OCI-LY7 (cell line): ENCODE data around the gene AVL9. TPM values are rescaled to one million over a fixed set of nuclear protein-coding genes. Genes with fewer than 3 reads are reported as not detected.

Source experiments
- BruUV-seq: library from RNA; stranded (reverse); fragments of 400-500 nt; replicated peaks from 2 replicates; lab custom pipeline; 2021; lab: Mats Ljungman, UMichigan
- CTCF ChIA-PET: fragments of 300-600 bp; sonication (Branson Sonifier 250); formaldehyde crosslinking; loops from one replicate; lab custom pipeline; 2022; ENCODE audit warnings: antibody characterized with exemption; ENCODE audit not compliant: unreplicated experiment; lab: Charles Lee
- POLR2A ChIA-PET: fragments of 300-600 bp; sonication (Branson Sonifier 250); formaldehyde crosslinking; loops from one replicate; lab custom pipeline; 2022; ENCODE audit warnings: antibody characterized with exemption; lab: Charles Lee
- DNase-seq: peaks from one replicate; pipeline ENCODE4 v3.0.0-alpha.2; 2015; ENCODE audit warnings: low spot score
- H2AFZ ChIP-seq: fragments of 200-600 bp; sonication (generic), shearing (Covaris generic); 2 replicates; pipeline ENCODE4 v1.6.1; 2014; ENCODE audit warnings: mild to moderate bottlenecking, antibody characterized with exemption, low read length, moderate library complexity
- H3K27ac ChIP-seq: fragments of 200-600 bp; sonication (generic); 2 replicates; pipeline ENCODE4 v1.5.1; 2014; ENCODE audit warnings: mixed run types, low read depth, mild to moderate bottlenecking, moderate library complexity, low read length, inconsistent platforms; ENCODE audit not compliant: poor library complexity, severe bottlenecking
- H3K36me3 ChIP-seq: fragments of 200-600 bp; sonication (generic); 2 replicates; pipeline ENCODE4 v1.6.1; 2014; ENCODE audit warnings: mild to moderate bottlenecking, antibody characterized with exemption, low read length, moderate library complexity, mixed read lengths; ENCODE audit not compliant: insufficient read depth
- H3K4me1 ChIP-seq: fragments of 200-600 bp; sonication (generic); 2 replicates; pipeline ENCODE4 v1.5.1; 2014; ENCODE audit warnings: mild to moderate bottlenecking, low read length; ENCODE audit not compliant: insufficient read depth, poor library complexity, severe bottlenecking
- H3K4me2 ChIP-seq: fragments of 200-600 bp; sonication (generic); 2 replicates; pipeline ENCODE4 v1.6.1; 2014; ENCODE audit warnings: mild to moderate bottlenecking, low read length
- H3K4me3 ChIP-seq: fragments of 200-600 bp; sonication (generic); 2 replicates; pipeline ENCODE4 v1.5.1; 2014; ENCODE audit warnings: mild to moderate bottlenecking, low read depth, low read length; ENCODE audit not compliant: poor library complexity, severe bottlenecking
- H3K79me2 ChIP-seq: fragments of 200-600 bp; sonication (generic); 2 replicates; pipeline ENCODE4 v1.6.1; 2016; ENCODE audit warnings: low read depth, mild to moderate bottlenecking, low read length, moderate library complexity, mixed read lengths; ENCODE audit not compliant: insufficient read depth
- H3K9me2 ChIP-seq: fragments of 200-600 bp; sonication (generic); 2 replicates; pipeline ENCODE4 v1.6.1; 2016; ENCODE audit warnings: mild to moderate bottlenecking, low read length, mixed read lengths; ENCODE audit not compliant: insufficient read depth
- H3K9me3 ChIP-seq: fragments of 200-600 bp; sonication (generic); 2 replicates; pipeline ENCODE4 v1.6.1; 2014; ENCODE audit warnings: mild to moderate bottlenecking, mixed run types, low read length, mixed read lengths
- H4K20me1 ChIP-seq: fragments of 200-600 bp; sonication (generic); 2 replicates; pipeline ENCODE4 v1.6.1; 2014; ENCODE audit warnings: mild to moderate bottlenecking, antibody characterized with exemption, low read length, moderate library complexity, mixed read lengths; ENCODE audit not compliant: insufficient read depth
- CTCF ChIP-seq: fragments of 200-600 bp; sonication (generic); conservative IDR thresholded peaks from 2 replicates; pipeline ENCODE4 v1.5.1; 2014; ENCODE audit warnings: mild to moderate bottlenecking, antibody characterized with exemption, low read length, moderate library complexity, mixed read lengths
- EZH2phosphoT487 ChIP-seq: fragments of 200-600 bp; sonication (generic); IDR thresholded peaks from 2 replicates; pipeline ENCODE4 v1.6.1; 2018; ENCODE audit warnings: low read depth, borderline replicate concordance, mild to moderate bottlenecking, mixed run types, antibody characterized with exemption, low read length, moderate library complexity, mixed read lengths
- intact Hi-C: fragments of 100-400 bp; cut with micrococcal nuclease; formaldehyde crosslinking; loops from one replicate; pipeline ENCODE4 v1.10.0; 2022; ENCODE audit not compliant: unreplicated experiment
- total RNA-seq, 2 experiments: library from RNA; depleted of rRNA in 1 of 2; stranded (reverse); fragments of >200 nt in 1 of 2; shearing (Covaris generic) in 1 of 2; gene quantifications; 2 replicates each; pipeline ENCODE4 v1.2.3, GENCODE V29; 2014 to 2022

The AVL9 gene
- total RNA-seq, 2 experiments from 2014 or later, result 36.6 to 54.9 TPM

GRCh38 chr7:32513210-32513609 lies 17.9 kb downstream of the AVL9 start:
- Histone ChIP-seq H3K9me2 (no peaks in the 10 kb centered on the region), H3K27ac (no peak overlapping the region), H2AFZ (no peak overlapping the region), H3K4me1 (peaks cover 6% of the 10 kb centered on the region), H4K20me1 (no peaks in the 10 kb centered on the region), H3K9me3 (peaks cover 36% of the 10 kb centered on the region; the same call in 1 of the 2 replicates), H3K36me3 (peaks cover 88% of the 10 kb centered on the region), H3K79me2 (peaks cover 53% of the 10 kb centered on the region), H3K4me3 (no peak overlapping the region), H3K4me2 (no peak overlapping the region)
- ChIA-PET CTCF (no interaction called here), POLR2A (interaction anchor here (0.6 kb wide), 1 partner anchor 379 kb away, joined by 4 read pairs; no protein-coding TSS in a partner anchor)
- TF ChIP-seq CTCF (no peak), EZH2phosphoT487 (no peak)
- intact Hi-C loops, result no loop called here
- BruUV-seq, result no TSS peak
- no peak for DNase-seq

GRCh38 chr7:32515890-32516550 lies 20.7 kb downstream of the AVL9 start:
- no peak for DNase-seq
- intact Hi-C loops, result no loop called here
- H3K27ac ChIP-seq, result no peak overlapping the region
- H3K36me3 ChIP-seq, result peaks cover 87% of the 10 kb centered on the region
- no peaks in the 10 kb centered on the region for H3K9me2 ChIP-seq
- no TSS peak for BruUV-seq
- peaks cover 45% of the 10 kb centered on the region for H3K79me2 ChIP-seq
- no peak overlapping the region for H3K4me2 ChIP-seq
- ChIA-PET CTCF (no interaction called here), POLR2A (interaction anchor here (1.0 to 1.6 kb wide), 4 partner anchors 13 to 20 kb away, joined by 3 to 5 read pairs (median 4); partner anchors contain the start of gene AVL9)
- H3K4me3 ChIP-seq, result no peak overlapping the region
- H3K4me1 ChIP-seq, result peaks cover 6% of the 10 kb centered on the region
- TF ChIP-seq EZH2phosphoT487 (no peak), CTCF (no peak)
- peaks cover 50% of the 10 kb centered on the region for H3K9me3 ChIP-seq
- H2AFZ ChIP-seq, result no peak overlapping the region
- no peaks in the 10 kb centered on the region for H4K20me1 ChIP-seq

- no peak overlapping the region for H3K27ac ChIP-seq
- CTCF ChIA-PET, result no interaction called here
These were observed 21.3 kb downstream of the AVL9 start for GRCh38 chr7:32516551-32517100.

More at GRCh38 chr7:32516551-32517100, 21.3 kb downstream of the AVL9 start:
- intact Hi-C loops, result no loop called here
- Histone ChIP-seq H3K4me3 (no peak overlapping the region), H3K4me1 (peaks cover 6% of the 10 kb centered on the region), H3K9me3 (peaks cover 56% of the 10 kb centered on the region), H3K79me2 (peaks cover 45% of the 10 kb centered on the region), H3K4me2 (no peak overlapping the region), H3K36me3 (peaks cover 86% of the 10 kb centered on the region), H2AFZ (no peak overlapping the region), H4K20me1 (no peaks in the 10 kb centered on the region), H3K9me2 (no peaks in the 10 kb centered on the region)
- BruUV-seq, result no TSS peak
- POLR2A ChIA-PET, result interaction anchor here (1.0 to 1.4 kb wide), 2 partner anchors 13 to 18 kb away, joined by 3 read pairs; no protein-coding TSS in a partner anchor
- TF ChIP-seq CTCF (no peak), EZH2phosphoT487 (no peak)
- no peak for DNase-seq
